Cardiac fibroblast (primary cell): ENCODE measurements around the gene TMEFF2.

Experiments
- DNase-seq, 2 donors: peaks; one replicate each; pipeline versions ENCODE4 v3.0.0 to v3.0.0-alpha.2; 2010; ENCODE audit warnings: low read depth in 2 of 2
- H3K4me3 ChIP-seq, 2 donors: replicated peaks in 1 of 2; 1 replicate in 1 of 2; 2 replicates in 1 of 2; pipeline ENCODE4 v1.5.1; 2011; ENCODE audit warnings: low read depth in 2 of 2, low read length in 2 of 2, mild to moderate bottlenecking in 2 of 2, moderate library complexity in 1 of 2
- CTCF ChIP-seq: IDR thresholded peaks from one replicate; pipeline ENCODE4 v1.5.1; 2011; ENCODE audit warnings: low read depth, mild to moderate bottlenecking, low read length, inconsistent platforms

Gene TMEFF2

GRCh38 chr2:191931329-191931728 is 263.4 kb downstream of the TMEFF2 start:
- TF ChIP-seq CTCF = no peak
- H3K4me3 ChIP-seq = no peak overlapping the region
- no peak for DNase-seq

GRCh38 chr2:191930205-191930604 is 264.5 kb downstream of the TMEFF2 start:
- TF ChIP-seq CTCF = no peak
- no peak overlapping the region for H3K4me3 ChIP-seq
- no peak for DNase-seq

- no peak overlapping the region for H3K4me3 ChIP-seq
- peak; percentile 18 to 50 for DNase-seq
- no peak for TF ChIP-seq CTCF
Observed at GRCh38 chr2:191929288-191929687, 265.4 kb downstream of the TMEFF2 start.

GRCh38 chr2:191927991-191928390 is 266.7 kb downstream of the TMEFF2 start:
- peak; percentile 21 to 46 for DNase-seq
- H3K4me3 ChIP-seq = no peak overlapping the region
- TF ChIP-seq CTCF = no peak

GRCh38 chr2:191927319-191927867 is 267.3 kb downstream of the TMEFF2 start:
- peak; percentile 69 to 86 for DNase-seq
- no peak overlapping the region for H3K4me3 ChIP-seq
- TF ChIP-seq CTCF = no peak

GRCh38 chr2:191926671-191927070 is 268.1 kb downstream of the TMEFF2 start:
- H3K4me3 ChIP-seq = no peak overlapping the region
- no peak for DNase-seq
- no peak for TF ChIP-seq CTCF

GRCh38 chr2:191923652-191923997 is 271.1 kb downstream of the TMEFF2 start:
- TF ChIP-seq CTCF = no peak
- H3K4me3 ChIP-seq = no peak overlapping the region
- no peak for DNase-seq
